GM12892 (cell line): Measurements from ENCODE around the gene PRX.
A peak's percentile ranks its signal among the peaks of the same experiment; 100 is the strongest.

Source experiments
- POLR2A ChIP-seq: IDR thresholded peaks from 2 replicates; pipeline ENCODE4 v1.6.1; 2011; ENCODE audit warnings: low read depth, low read length, control low read depth
- POLR2AphosphoS5 ChIP-seq: IDR thresholded peaks from 2 replicates; pipeline ENCODE4 v1.6.1; 2011; ENCODE audit warnings: low read depth, low read length, control low read depth
- TAF1 ChIP-seq: IDR thresholded peaks from 2 replicates; pipeline ENCODE4 v1.6.1; 2011; ENCODE audit warnings: low read depth, mild to moderate bottlenecking, control low read depth, low read length, borderline replicate concordance

DNA sequence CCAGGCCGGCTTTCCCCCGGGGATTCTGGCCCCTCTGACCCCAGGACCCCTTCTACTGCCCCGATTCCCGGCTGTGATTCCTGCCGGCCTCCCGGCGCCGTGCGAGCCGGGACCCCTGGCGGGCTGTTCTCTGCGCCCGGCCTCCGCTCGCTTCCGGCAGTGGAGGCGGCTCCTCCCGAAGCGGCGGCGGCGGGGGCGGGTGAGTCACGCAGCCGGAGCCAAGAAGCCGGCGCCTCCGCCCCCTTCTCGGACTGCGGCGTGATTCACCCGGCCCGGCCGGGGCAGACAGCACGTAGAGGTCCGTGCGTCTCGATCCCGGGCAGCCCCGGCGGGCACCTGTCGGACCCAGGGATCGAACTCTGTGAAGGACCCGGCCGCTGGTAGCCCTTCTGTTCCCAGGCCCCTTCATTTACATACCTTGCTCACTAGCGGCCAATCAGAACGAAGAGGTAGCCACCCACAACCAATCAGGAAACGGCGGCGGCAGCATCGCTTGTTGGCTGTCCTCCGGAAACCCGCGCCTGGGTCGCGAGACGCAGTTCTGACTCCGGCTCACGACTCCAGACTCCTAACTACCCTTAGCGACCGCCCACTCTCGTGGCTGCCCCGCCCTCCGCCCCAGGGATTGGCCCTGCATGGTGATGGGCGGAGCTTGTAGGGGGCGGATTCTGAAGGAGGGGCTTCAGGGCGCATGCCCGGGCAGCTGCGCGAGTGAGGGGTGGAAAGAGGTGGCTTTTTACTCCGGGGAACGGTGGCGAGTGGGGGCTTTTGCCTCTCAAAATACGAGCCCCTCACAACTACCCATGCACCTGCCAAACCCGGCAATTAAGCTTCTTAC lies 12.5 kb upstream of the PRX start, which contains the start of gene SERTAD1:
- TF ChIP-seq POLR2A (peak; percentile 97), POLR2AphosphoS5 (peak; percentile 96), TAF1 (peak; percentile 81)
